Activated CD4-positive, alpha-beta T cell treated with anti-CD3 and anti-CD28 coated beads for 36 hours (primary cell): ENCODE measurements around the gene FUBP1. TPM values are rescaled to one million over a fixed set of nuclear protein-coding genes. Genes with fewer than 3 reads are reported as not detected.

ENCODE experiments used
- total RNA-seq, 2 experiments: library from RNA; stranded (reverse); gene quantifications; one replicate each; pipeline ENCODE4 v1.2.3, GENCODE V29; 2021

FUBP1 gene
- total RNA-seq, 2 experiments from 2014 or later, result 240 to 258 TPM

Other genes starting within 250 kb of the FUBP1 start
- gene USP33, start 219.2 kb downstream of the FUBP1 start, total RNA-seq, result 10 to 100 TPM; 36.3 to 36.8 TPM
- 1 to 10 TPM; 7.2 to 9.0 TPM for gene MIGA1, start 199.4 kb downstream of the FUBP1 start, total RNA-seq
- gene NEXN, start 90.4 kb downstream of the FUBP1 start, total RNA-seq, result 1 to 10 TPM; 2.1 to 3.6 TPM
- 1 to 10 TPM; 8.8 to 9.8 TPM for gene DNAJB4, start 25.9 kb upstream of the FUBP1 start, total RNA-seq
- gene GIPC2, start 66.9 kb upstream of the FUBP1 start, total RNA-seq, result under 1 TPM; 0.05 to 0.09 TPM